ENCODE data around the gene CAMSAP1.

CAMSAP1 gene

GRCh38 chr9:135787776-135788575 lies 119.4 kb downstream of the CAMSAP1 start:
- DNase-seq = no peak

- DNase-seq = no peak
Measured at GRCh38 chr9:135787317-135787716, 120.0 kb downstream of the CAMSAP1 start.

- no peak for DNase-seq
Measured at GRCh38 chr9:135786146-135786690, 121.1 kb downstream of the CAMSAP1 start.

GRCh38 chr9:135785013-135785575 lies 122.3 kb downstream of the CAMSAP1 start:
- no peak for DNase-seq

- DNase-seq = no peak
Measured at GRCh38 chr9:135783540-135784245, 123.7 kb downstream of the CAMSAP1 start.

- DNase-seq = no peak
Measured at GRCh38 chr9:135782946-135783345, 124.4 kb downstream of the CAMSAP1 start.

- no peak for DNase-seq
Measured at GRCh38 chr9:135780626-135781025, 126.7 kb downstream of the CAMSAP1 start.

GRCh38 chr9:135780086-135780485 lies 127.3 kb downstream of the CAMSAP1 start:
- no peak for DNase-seq

GRCh38 chr9:135779571-135779970 lies 127.8 kb downstream of the CAMSAP1 start:
- no peak for DNase-seq

- DNase-seq = no peak
Measured at GRCh38 chr9:135778421-135778820, 128.9 kb downstream of the CAMSAP1 start.

- no peak for DNase-seq
Measured at GRCh38 chr9:135777623-135778177, 129.6 kb downstream of the CAMSAP1 start.

GRCh38 chr9:135776893-135777622 lies 130.3 kb downstream of the CAMSAP1 start:
- DNase-seq = no peak

GRCh38 chr9:135775911-135776310 lies 131.4 kb downstream of the CAMSAP1 start:
- DNase-seq = no peak

GRCh38 chr9:135774794-135775525 lies 132.4 kb downstream of the CAMSAP1 start:
- DNase-seq = no peak

- no peak for DNase-seq
Measured at GRCh38 chr9:135774239-135774747, 133.1 kb downstream of the CAMSAP1 start.

GRCh38 chr9:135773530-135774238 lies 133.7 kb downstream of the CAMSAP1 start:
- DNase-seq = no peak

- no peak for DNase-seq
Measured at GRCh38 chr9:135772702-135773493, 134.4 kb downstream of the CAMSAP1 start.

- DNase-seq = no peak
Measured at GRCh38 chr9:135772056-135772646, 135.2 kb downstream of the CAMSAP1 start.

- DNase-seq = no peak
Measured at GRCh38 chr9:135771401-135772051, 135.8 kb downstream of the CAMSAP1 start.
